ENCODE results near the gene ROBO2.

Gene ROBO2

DNA sequence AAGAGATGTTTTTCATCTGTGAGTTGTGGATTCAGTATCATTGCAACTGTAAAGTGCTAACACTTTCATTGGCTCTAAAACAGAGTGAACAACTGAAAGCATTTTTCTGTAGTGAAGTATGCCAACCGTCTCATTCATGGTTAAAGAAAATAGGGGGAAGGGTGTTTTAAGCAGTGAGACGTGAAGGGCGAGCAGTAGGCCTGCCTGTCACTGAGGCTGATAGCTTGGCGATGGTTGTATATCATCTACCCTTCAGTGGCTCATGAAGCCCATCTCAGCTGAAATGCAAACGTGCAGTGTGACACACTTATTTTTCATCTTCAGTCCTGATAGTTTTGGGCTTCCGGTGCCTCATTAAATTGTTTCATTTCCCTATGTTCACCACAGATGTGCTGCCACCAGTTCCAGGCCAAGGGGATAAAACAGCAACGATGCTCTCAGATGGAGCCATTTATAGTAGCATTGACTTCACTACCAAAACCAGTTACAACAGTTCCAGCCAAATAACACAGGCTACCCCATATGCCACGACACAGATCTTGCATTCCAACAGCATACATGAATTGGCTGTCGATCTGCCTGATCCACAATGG, 562.0 kb downstream of the ROBO2 start:
- DNase-seq, result no peak

DNA sequence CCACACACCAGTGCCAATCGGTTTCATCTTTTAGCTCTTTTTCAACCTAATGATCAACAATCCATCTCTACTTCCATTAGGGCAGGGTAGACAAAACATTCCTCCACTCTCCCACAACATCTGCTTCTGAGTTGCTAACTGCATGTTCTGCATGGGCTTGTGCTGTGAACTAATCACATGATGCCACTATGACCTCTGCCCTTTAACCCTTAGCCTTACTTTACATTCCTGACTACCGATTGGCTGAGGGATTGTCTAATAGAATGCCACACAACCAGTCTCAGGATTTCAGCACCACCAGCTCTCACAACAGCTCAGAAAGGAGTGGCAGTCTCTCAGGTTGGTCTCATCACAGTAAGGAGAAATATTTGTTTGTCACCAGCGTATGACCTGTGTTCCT, 562.8 kb downstream of the ROBO2 start:
- DNase-seq, result no peak

DNA sequence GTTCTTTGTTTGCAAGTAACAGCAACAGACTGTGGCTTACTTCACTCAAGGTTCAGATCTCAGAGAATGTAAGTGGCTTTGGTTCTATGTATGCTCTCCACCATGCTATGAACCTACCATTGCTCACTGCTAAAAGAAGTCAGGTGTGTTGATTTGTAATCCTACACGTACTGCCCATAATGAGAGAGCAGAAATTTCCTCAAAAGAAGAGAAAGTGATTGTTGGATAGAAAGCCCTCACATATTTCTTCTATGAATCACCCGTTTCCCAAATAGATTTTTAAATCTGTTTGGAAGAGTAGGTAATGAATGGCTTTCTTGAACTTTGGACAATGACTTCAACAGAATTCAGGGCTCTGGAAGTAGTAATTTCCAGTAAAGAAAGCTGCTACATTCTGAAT, 565.4 kb downstream of the ROBO2 start:
- no peak for DNase-seq

DNA sequence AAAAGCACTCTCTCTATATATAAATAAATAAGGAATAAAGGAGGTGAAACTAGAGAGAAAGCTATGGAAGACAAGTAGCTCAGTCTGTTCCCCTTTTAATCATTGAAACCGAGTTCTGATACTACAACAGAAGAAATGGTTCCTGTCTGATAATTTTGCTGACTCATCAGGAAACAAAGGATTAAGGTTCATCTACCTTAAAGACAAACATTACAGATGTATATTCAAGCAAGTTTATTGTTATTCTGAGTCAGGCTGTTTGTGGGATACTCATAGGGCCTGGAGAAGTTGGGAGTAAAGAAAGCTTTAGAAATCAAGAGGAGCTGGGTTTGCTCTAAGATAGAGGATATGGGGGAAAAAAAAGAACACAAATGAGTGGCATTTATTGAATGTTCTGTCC, 566.0 kb downstream of the ROBO2 start:
- DNase-seq, result no peak

DNA sequence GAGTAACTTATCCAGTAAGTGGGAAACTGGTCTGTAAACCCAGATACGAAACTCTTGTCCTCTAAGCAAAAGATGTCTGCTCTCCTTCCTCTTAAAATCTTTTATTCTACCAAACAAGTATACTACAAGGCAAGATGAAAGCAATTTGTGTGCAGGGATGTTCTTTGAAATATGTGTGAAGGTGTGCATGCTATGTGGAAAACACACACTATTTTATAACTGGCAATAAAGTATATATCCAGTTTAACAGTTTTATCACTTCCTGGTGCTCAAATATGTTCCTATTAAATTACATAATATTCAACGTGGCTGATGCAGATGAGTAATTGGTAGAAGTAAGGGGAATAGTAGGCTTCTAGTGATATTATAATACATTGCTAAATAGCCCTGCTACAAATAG, 566.5 kb downstream of the ROBO2 start:
- no peak for DNase-seq

DNA sequence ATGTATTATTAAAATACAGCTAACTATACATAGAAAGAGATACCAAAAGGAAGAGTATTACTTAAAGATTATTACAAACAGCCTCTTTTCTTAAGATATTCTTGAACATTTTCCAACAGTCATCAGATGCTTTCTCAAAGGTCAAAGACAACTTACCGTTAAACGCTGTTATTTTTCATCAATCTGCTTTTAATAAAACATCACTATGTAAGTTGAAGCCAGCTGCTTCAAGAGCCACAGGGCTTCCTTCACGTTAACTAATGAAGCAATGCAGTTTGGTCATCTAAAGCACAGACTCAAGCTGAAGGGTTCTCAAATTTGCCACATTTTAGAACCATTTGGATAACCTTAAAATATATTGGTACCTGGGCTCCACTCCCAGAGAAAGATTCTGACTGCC, 578.8 kb downstream of the ROBO2 start:
- DNase-seq, result no peak

DNA sequence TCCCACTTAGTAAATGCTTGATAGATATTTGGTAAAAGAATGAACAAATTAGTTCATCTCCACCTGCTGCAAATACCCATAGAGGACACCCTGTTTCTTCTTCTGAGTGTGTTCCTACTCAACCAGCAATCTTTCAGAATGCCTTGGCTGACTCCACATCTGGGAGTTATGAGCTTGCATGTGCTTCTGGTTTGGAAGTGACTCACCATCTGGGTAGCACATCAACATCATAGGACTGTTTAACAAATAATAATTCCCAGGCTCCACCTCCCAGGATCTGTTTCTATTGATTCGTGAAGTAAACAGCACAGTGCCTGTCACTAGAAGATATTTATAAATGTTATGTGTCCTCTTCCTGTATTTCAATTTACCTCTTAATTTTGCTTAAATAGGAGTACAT, 580.1 kb downstream of the ROBO2 start:
- DNase-seq, result no peak

DNA sequence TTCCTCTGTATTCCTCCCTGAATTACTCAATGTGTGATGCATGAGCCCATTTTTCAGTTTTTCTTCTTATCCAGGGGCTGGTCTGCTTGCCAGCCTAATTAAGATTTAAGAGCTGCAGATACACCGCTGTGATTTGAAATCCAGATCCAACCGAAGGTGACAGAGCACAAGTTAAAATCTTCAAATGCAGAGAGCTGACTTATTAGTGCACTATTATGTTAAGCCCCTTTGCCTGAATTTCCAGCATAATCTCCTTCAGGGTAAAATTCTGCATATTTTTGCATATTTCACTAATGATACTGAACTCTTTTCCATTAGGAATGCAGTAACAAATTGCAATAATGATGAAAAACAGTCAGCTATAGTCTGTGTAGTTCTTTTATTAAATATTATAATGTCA, 583.6 kb downstream of the ROBO2 start:
- no peak for DNase-seq

DNA sequence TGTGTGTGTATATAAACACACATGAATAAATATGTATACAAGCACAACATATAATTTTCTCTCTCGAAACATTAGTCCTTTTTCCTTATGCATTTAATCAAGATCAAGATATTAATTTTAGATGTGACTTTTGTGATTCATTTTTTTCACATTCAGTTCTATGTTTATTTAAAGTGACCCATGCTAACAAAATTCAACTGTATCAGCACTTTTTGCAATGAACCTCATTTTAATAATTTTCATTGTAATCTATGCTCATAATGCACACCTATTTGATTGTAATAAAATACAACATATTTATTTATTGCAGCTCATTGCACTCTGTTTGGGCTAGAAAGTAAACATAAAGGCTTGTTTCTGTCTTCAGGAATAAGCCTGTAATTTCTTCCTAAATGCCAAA, 586.3 kb downstream of the ROBO2 start:
- no peak for DNase-seq

DNA sequence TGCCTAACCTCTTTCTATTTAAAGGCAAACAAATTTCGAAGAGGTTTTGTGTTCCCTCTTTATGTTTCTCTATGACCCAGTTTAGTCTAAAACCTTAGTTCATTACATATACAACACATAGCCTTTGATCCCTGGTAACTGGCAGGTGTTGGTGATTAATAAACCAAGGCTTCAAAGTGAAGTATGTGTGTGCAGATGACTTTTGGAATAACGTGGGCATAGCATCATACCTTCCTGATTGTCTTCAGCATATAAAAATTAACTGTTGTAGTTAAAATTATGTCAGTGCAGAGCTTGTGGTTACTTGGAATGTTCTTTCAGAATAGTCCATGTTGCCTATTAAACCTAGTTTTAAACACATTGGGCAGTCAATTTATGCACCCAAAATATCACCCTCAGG, 608.3 kb downstream of the ROBO2 start:
- no peak for DNase-seq

DNA sequence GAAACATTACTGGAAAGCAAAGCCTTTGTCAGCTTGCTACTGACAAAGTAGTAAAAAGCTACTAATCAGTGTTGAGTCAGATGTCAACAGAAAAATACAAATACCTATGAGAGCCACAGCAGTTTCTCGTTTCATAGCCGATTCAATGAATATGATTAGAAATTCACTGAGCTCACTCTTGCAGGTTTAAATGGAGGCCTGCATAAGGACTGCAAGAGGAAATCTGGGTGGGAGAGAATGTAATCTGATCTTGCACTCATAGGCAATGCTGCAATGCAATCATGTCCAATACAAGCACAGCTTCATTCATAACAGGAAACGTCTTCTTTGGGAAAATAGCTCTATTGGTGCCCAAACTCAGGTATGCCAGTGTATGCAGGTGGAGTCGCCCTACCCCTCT, 608.8 kb downstream of the ROBO2 start:
- DNase-seq, result no peak

DNA sequence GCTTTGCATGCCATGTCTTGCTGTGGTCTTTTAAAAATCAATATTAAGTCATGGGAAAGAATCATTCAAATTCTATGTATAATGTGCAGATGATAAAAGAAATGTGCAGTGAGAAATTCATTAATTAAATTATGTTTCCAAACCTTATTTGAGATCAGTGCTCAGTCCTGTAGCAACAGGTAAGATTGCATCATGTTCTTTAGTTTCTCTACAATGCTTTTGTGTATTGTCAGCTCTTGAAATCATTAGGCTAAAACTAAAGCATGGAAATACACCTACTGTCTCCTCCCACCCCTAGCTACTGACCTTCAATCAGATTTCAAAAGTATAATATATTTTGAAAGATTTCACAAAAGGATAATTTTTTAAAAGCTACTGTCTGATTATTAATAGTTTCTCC, 612.7 kb downstream of the ROBO2 start:
- DNase-seq, result no peak

DNA sequence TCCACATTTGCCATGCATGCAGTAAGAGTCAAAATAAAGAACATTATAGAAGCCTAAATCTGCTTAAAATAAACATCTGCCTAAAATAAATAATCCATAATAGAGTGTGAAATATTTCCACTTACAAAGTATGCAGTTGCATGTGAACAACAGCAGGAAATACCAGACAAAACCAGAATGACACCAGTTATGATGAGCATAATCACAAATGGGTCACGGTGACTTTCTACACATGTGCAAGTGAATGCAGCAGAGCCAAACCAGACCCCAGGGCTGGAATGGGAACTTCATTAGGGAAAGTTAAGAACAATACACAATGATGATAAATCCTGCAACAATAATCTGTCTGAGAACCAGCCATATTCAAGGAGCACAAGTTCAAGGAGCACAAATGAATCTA, 615.5 kb downstream of the ROBO2 start:
- no peak for DNase-seq

DNA sequence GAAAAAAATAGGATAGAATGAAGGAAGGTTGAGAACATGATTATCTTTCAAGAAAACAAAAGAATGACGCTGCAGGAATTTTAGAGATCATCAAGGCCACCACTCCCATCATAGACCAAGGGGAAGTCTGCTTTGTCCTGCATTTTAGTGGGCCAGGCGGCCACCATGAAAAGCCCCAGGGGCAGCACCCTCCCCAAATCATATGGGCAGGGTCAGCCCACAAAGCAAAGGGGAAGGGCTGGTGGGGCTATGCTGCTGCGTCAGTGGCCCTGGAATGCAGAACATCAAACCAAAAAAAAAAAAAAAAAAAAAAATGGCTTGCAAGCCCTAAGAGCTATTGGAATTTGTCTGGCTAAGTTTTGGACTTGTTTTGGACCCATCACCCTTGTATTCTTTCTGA, 620.8 kb downstream of the ROBO2 start:
- DNase-seq, result no peak

DNA sequence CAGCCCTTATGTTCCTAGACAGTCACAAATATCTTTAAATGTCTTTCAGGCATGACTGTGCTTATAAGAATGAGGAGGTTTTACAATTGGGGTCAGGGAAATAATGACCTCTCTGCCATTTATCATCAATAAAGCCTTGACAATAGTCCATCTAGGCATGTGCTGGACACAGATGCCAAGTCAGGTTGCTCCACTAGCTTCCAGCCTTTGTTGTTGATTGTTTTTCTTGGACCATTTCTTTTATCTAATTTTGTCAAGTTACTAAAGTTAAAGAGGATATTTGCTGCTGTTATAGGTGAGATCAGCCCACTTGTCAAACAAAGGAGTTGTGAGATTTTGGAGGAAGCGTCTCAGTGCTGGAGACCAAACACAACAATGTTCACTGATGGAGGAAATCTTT, 628.0 kb downstream of the ROBO2 start:
- DNase-seq, result no peak

DNA sequence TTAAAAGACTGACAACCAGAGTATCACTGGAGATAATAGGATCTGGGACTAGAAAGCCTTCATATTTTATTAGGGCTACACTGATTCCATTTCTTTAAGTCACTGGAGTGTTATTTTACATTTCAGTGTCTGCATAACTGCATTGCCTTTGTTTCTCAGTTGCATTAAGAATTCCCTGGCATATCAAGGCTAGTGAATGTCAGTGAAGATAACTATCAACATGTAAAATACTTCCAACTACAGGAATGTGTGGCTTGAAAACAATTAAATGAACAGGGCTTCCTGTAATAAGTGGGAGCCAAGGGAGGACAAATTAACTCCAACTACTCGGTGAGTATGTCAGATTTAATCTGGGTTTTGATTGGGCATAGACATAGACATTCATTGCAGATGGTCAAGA, 628.5 kb downstream of the ROBO2 start:
- DNase-seq, result no peak

DNA sequence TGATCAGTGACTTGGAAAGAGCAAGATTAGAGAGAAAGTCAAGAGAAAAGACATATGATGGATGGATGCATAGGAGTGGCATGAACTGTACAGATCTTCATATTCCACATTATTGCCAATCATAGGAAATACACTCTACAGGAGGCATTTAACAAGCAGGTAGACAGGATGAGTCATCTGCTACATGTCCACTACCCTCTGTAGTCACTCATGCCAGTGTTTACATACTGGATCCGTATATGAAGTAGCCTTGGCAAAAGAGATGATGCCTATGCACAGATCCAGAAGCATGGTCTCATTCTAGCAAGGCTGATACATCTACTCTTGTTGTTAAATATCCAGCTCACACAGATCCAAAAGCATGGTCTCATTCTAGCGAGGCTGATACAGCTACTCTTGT, 632.1 kb downstream of the ROBO2 start:
- no peak for DNase-seq

DNA sequence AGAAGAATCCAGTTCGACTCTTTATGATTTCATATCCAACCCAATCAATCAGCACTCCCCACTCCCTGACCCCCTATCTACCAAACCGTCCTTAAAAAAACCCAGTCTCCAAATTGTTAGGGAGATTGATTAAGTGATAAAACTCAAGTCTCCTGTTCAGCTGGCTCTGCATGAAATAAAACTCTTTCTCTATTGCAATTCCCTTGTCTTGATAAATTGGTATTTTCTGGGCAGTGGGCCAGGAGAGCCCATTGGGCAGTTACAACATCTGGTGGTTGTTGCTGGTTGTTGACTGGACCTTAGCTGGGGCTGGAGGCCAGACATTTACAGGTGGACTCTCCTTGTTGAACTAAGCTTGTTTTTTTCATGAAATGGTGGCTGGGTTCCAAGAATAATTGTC, 642.3 kb downstream of the ROBO2 start:
- no peak for DNase-seq

DNA sequence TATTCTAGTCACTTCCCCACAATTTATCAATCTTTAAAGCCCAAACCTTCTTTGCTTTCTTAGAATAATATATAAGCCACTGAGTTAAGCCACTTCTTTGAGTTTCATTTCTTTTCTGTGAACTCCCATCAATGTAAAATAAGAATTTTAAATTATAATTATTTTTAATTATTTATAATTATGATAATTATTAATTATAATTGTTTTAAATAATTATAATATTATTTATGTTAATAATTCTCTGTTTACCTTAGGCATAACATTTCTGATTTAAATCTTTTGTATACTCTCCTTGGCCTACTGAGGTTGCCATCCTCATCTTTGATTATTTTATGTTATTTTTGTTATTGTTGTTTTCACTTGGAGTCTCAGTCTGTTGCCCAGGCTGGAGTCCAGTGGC, 644.2 kb downstream of the ROBO2 start:
- no peak for DNase-seq

DNA sequence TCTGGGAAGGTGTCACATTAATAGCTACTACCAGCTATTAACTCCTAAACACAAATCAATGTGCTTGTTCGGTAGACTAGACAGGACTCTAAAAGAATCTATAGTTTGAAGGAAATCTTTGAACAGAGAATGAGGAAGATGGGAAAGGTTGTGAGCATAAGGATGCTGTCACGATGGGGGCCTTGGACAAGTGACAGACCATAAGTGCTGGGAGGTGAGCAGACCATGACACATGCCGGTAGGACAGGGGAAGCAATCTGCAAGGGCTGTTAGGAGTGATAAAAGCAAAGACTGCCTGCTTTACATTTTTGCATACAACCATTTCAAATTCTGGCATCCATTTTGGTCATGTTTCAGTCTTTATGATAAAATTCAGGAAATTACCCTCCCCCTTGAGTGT, 645.8 kb downstream of the ROBO2 start:
- DNase-seq, result no peak

DNA sequence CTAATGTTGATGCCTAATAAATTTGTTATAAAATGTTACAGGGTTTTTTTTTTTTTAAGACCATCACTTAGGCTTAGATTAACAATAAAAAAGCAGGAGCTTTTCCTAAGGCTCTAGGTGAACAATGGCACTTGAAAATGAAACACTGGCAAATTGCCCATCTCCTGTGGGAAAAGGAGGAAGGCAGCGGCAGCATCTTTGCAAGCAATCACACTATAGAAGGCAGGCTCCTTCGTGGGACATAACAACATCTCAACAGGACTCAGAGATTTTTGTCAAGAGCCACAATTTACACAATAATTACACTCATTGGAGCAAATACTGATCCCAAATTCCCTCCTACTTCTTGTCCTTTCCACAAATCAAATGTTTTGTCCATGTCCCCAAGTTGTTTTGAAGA, 646.7 kb downstream of the ROBO2 start:
- no peak for DNase-seq

DNA sequence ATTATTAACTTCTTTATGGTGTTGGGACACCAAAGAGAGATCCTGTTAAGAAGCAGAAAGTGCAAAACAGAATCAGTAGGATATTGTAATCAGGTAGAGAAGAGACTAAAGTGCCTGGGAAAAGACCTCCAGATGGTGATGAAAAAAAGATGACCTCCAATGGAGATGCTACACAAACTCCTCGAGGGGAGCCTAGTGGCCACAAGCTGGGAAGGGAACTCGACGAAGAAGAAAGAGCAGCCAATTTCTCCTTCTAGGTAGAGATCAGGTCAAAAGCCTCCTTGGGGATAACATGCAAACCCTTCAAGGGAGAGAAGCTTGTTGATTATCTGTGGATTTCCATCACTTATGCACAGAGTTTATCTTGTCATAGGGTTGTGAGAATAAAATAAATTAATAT, 647.6 kb downstream of the ROBO2 start:
- DNase-seq, result no peak

DNA sequence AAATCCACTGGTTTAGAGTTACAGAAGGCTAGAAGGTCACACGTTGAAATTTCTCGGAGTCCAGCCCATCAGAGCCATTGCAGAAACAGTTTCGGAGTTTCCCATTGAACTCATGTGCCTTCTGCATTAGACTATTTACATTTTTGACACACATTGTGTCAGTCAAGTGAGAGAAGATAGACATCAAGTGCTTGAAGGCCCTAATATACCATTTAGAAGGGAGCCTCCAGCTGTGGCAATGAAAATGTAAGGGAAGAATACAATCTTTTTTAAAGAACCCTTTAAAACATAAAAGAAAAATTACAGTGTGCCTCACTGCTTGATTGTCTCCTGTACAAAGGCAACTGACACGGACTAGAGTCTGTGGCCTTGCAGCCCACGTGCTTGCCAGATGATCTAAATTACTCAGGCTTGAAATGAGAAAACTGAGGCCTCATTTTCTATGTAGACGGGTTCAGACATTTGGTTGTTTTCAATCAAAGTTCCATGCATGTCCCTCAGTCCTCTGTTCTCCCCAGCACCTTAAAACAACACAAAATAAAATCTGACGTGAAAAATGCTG, 650.5 kb downstream of the ROBO2 start:
- no peak for DNase-seq

DNA sequence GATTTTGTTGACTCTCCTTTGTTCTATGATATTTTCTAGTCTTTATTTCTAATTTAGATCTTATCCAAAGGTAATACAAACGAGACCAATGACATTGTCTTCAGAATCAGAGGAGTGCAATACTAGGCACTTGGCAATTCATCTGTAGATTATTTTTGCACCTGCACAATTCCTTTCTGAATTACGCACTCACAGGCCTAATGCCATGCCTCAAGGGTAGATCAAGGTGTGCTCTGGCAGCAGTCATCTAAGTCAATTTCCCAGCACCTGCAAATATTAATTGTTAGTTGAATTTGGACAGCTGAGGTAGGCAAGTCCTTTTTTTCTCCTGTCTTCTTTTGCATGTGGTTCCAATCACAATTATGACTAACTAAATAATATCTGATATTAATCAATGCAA, 653.2 kb downstream of the ROBO2 start:
- DNase-seq, result no peak

DNA sequence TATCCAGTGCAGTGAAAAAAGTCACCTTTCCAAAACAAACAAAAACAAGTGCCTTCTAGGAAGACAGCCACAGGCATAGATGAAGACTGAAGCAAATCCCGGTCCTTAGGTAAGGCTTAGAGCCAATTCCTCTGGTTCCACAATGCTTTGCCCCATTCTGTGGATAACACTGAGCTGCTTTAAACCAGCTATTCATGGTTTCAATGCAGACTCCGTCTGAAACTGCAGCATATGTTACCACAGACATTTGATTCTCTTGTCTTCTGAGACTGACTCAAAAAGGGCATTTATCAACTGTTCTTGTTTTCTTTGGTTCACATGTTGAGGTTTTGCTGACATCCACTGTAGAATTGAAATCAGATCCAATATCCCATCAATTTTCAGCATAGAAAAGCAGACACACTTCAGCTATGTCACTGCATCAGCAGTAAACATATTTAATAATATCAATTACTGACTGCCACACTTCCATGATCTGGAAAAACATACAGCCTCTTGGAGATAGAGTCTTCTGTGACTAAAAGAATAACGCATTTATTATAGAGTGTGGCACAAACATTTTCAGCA, 659.3 kb downstream of the ROBO2 start:
- DNase-seq, result no peak
